ENCODE measurements around the gene CCDC158.

GRCh38 chr4:76305033-76305687 is 115.8 kb downstream of the CCDC158 start:
- TF ChIP-seq RAD21 (IDR thresholded peaks at IDR 0.05; ENCODE audit: low read depth) (no peak), CEBPB (IDR thresholded peaks at IDR 0.05) (no peak), REST (IDR thresholded peaks at IDR 0.05; ENCODE audit: low read depth) (no peak), YY1 (IDR thresholded peaks at IDR 0.05; ENCODE audit: low read depth) (no peak), TAF1 (IDR thresholded peaks at IDR 0.05; ENCODE audit: low read depth) (no peak), MAX (IDR thresholded peaks at IDR 0.05) (no peak), EP300 (IDR thresholded peaks at IDR 0.05; ENCODE audit: borderline replicate concordance) (no peak), TCF12 (IDR thresholded peaks at IDR 0.05; ENCODE audit: low read depth) (no peak), FOXM1 (IDR thresholded peaks at IDR 0.05; ENCODE audit: borderline replicate concordance, low read depth) (no peak), ZBTB7A (IDR thresholded peaks at IDR 0.05; ENCODE audit: low read depth) (no peak), TEAD4 (IDR thresholded peaks at IDR 0.05) (no peak)
